ENCODE measurements around the gene HBD.
"Not testable (repeated sequence)": the region's sequence is repeated elsewhere in the genome, so short reads cannot be mapped to it uniquely, and the experiment has no call there.

GRCh38 chr11:5248498-5248897, 14.2 kb upstream of the HBD start:
- TF ChIP-seq, protein P1, sequence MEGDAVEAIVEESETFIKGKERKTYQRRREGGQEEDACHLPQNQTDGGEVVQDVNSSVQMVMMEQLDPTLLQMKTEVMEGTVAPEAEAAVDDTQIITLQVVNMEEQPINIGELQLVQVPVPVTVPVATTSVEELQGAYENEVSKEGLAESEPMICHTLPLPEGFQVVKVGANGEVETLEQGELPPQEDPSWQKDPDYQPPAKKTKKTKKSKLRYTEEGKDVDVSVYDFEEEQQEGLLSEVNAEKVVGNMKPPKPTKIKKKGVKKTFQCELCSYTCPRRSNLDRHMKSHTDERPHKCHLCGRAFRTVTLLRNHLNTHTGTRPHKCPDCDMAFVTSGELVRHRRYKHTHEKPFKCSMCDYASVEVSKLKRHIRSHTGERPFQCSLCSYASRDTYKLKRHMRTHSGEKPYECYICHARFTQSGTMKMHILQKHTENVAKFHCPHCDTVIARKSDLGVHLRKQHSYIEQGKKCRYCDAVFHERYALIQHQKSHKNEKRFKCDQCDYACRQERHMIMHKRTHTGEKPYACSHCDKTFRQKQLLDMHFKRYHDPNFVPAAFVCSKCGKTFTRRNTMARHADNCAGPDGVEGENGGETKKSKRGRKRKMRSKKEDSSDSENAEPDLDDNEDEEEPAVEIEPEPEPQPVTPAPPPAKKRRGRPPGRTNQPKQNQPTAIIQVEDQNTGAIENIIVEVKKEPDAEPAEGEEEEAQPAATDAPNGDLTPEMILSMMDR (conservative IDR thresholded peaks at IDR 0.05; ENCODE audit: low read length): not testable (repeated sequence)
- TF ChIP-seq EZH2phosphoT487 (IDR thresholded peaks at IDR 0.05; ENCODE audit: borderline replicate concordance, low read depth, low read length): not testable (repeated sequence)

Data from OCI-LY7 (cell line).